SK-N-MC (cell line): ENCODE data around the gene SERPINA10.

Experiments
- EZH2 ChIP-seq: fragments of 200-600 bp; sonication (generic); IDR thresholded peaks from one replicate; pipeline ENCODE4 v1.6.1; 2017; ENCODE audit warnings: antibody characterized with exemption
- FOXP2 ChIP-seq: optimal IDR thresholded peaks from 2 replicates; pipeline ENCODE3; 2011; ENCODE audit warnings: mild to moderate bottlenecking, moderate library complexity; ENCODE audit not compliant: insufficient read depth; ENCODE audit errors: extremely low read length, control extremely low read depth
- POLR2AphosphoS5 ChIP-seq: IDR thresholded peaks from 2 replicates; pipeline ENCODE4 v1.6.1; 2012; ENCODE audit warnings: mild to moderate bottlenecking, low read depth, low read length, borderline replicate concordance

- TF ChIP-seq POLR2AphosphoS5 (no peak), EZH2 (no peak), FOXP2 (no peak)
These were observed 29.8 kb upstream of the SERPINA10 start, which contains the start of gene SERPINA6 for GRCh38 chr14:94322648-94323570.
